ENCODE data around the gene SLC6A8. TPM values are rescaled to one million over a fixed set of nuclear protein-coding genes. Genes with fewer than 3 reads are reported as not detected.

The SLC6A8 gene
- total and polyA plus RNA-seq, 2 of the 4 experiments (the other 2 are of a cell fraction) = 7.2 to 25.5 TPM

DNA sequence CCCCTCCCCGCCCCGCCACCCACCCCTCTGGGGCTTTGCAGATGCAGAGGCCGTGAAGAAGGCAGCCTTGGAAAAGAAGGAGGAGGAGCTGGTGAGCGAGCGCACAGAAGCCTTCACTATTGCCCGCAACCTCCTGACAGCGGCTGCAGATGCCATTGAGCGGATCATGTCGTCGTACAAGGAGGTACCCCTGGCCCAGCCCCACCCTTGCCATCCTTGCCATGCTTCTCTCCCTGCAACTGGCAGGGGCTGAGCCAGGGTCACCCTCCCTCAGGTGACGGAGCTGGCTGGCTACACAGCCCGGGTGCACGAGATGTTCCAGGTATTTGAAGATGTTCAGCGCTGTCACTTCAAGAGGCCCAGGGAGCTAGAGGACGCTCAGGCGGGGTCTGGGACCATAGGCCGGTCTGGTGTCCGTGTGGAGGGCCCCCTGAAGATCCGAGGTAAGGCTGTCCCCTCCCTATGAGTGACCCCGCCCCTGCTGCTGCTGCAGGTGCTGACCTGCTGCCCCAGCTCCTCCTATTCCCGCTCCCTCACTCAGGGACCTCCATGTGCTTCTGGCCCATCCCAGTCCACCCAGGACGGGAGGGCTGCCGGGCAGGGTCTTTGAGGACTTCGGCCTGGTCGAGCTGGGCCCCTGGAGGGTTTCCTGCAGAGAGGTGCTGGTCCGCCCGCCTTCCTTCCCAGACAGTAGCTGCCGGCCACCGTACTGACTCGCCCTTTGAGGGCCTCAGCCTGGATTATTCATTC, 48.5 kb downstream of the SLC6A8 start:
- Histone ChIP-seq H4K5ac (ENCODE audit: low read depth, low read length) (no peak overlapping the region), H4K91ac (ENCODE audit: insufficient read depth, low read depth, low read length) (no peak overlapping the region), H3K9me1 (ENCODE audit: insufficient read depth, low read length) (no peaks in the 10 kb centered on the region), H3K4me2 (ENCODE audit: low read depth, low read length) (no peak overlapping the region), H4K8ac (ENCODE audit: low read depth in 2 of 2, low read length in 2 of 2) (no peak overlapping the region), H3K18ac (ENCODE audit: low read depth, low read length) (no peak overlapping the region), H2BK5ac (ENCODE audit: low read depth, low read length, poor library complexity, severe bottlenecking) (no peak overlapping the region), H2AK5ac (ENCODE audit: low read depth, low read length) (no peak overlapping the region), H2BK120ac (ENCODE audit: low read depth, low read length) (no peak overlapping the region), H3K14ac (replicated peaks; ENCODE audit: low read depth, low read length) (no peak overlapping the region), H3K4ac (ENCODE audit: low read depth, low read length) (no peak overlapping the region), H2AFZ (replicated peaks; ENCODE audit: low read length, poor library complexity) (no peak overlapping the region), H3K9ac (ENCODE audit: low read depth, low read length) (no peak overlapping the region), H3K23ac (ENCODE audit: low read depth, low read length) (no peak overlapping the region), H3K36me3 (ENCODE audit: control insufficient read depth, insufficient read depth, low read length) (peaks cover 10% of the 10 kb centered on the region; the same call in 1 of the 2 replicates), H2BK20ac (ENCODE audit: low read depth, low read length) (no peak overlapping the region), H3K4me3 (ENCODE audit: insufficient read depth, low read depth, low read length) (no peak overlapping the region), H4K20me1 (ENCODE audit: insufficient read depth, low read length) (no peaks in the 10 kb centered on the region), H3K27me3 (ENCODE audit: control insufficient read depth, insufficient read depth, low read length) (no peaks in the 10 kb centered on the region), H2AK9ac (replicated peaks; ENCODE audit: low read depth, low read length, poor library complexity) (no peak overlapping the region), H3K27ac (ENCODE audit: insufficient read depth, low read length) (no peak overlapping the region), H3K4me1 (ENCODE audit: control insufficient read depth, insufficient read depth, low read length) (no peaks in the 10 kb centered on the region), H3K79me1 (ENCODE audit: low read depth in 1 of 2, low read length in 2 of 2) (no peaks in the 10 kb centered on the region), H2BK15ac (ENCODE audit: low read depth, low read length) (no peak overlapping the region), H3K9me3 (ENCODE audit: control insufficient read depth, insufficient read depth, low read length) (0 out of 2 replicates have a peak, but pooled peaks cover 1% of the 10 kb centered on the region), H3K56ac (ENCODE audit: extremely low read depth, insufficient read depth, low read length) (no peak overlapping the region)
- TF ChIP-seq POLR2A (IDR thresholded peaks at IDR 0.05; ENCODE audit: low read depth, low read length) (no peak), NFE2L2 (IDR thresholded peaks at IDR 0.05; ENCODE audit: low read depth, low read length) (no peak), FOS (IDR thresholded peaks at IDR 0.05; ENCODE audit: low read depth, low read length) (no peak), MXI1 (IDR thresholded peaks at IDR 0.05; ENCODE audit: borderline replicate concordance, low read depth, low read length) (no peak), SMC3 (IDR thresholded peaks at IDR 0.05; ENCODE audit: low read depth, low read length) (no peak)
- TF ChIP-seq, protein P1, sequence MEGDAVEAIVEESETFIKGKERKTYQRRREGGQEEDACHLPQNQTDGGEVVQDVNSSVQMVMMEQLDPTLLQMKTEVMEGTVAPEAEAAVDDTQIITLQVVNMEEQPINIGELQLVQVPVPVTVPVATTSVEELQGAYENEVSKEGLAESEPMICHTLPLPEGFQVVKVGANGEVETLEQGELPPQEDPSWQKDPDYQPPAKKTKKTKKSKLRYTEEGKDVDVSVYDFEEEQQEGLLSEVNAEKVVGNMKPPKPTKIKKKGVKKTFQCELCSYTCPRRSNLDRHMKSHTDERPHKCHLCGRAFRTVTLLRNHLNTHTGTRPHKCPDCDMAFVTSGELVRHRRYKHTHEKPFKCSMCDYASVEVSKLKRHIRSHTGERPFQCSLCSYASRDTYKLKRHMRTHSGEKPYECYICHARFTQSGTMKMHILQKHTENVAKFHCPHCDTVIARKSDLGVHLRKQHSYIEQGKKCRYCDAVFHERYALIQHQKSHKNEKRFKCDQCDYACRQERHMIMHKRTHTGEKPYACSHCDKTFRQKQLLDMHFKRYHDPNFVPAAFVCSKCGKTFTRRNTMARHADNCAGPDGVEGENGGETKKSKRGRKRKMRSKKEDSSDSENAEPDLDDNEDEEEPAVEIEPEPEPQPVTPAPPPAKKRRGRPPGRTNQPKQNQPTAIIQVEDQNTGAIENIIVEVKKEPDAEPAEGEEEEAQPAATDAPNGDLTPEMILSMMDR (conservative IDR thresholded peaks at IDR 0.05; ENCODE audit: low read depth, low read length) = no peak
- TF ChIP-seq, protein P2, sequence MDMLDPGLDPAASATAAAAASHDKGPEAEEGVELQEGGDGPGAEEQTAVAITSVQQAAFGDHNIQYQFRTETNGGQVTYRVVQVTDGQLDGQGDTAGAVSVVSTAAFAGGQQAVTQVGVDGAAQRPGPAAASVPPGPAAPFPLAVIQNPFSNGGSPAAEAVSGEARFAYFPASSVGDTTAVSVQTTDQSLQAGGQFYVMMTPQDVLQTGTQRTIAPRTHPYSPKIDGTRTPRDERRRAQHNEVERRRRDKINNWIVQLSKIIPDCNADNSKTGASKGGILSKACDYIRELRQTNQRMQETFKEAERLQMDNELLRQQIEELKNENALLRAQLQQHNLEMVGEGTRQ (IDR thresholded peaks at IDR 0.05; ENCODE audit: low read depth, low read length) = no peak
- dilution Hi-C loops (cut with HindIII; ENCODE audit: low sequenced_read_pairs, unreplicated experiment) (no loop called here), intact Hi-C loops (cut with micrococcal nuclease) (no loop called here), in situ Hi-C loops (cut with MboI; ENCODE audit: low sequenced_read_pairs) (no loop called here)
- BruUV-seq (replicated peaks) = no TSS peak
- CTCF ChIA-PET = no interaction called here
- ATAC-seq (ENCODE audit: low read depth) = no peak
- POLR2A ChIA-PET (ENCODE audit: unreplicated experiment) = no interaction called here
- no peak for DNase-seq
- 80% methylated on average over 11 of the region's 30 CpGs; no CpG with 5 or more reads in 1 of the 2 experiments for WGBS, 2 experiments (ENCODE audit: extremely low coverage in 2 of 2, insufficient read length in 1 of 2)
